ENCODE measurements around the gene MORN5.

MORN5 gene

GRCh38 chr9:122122903-122123632, 36.6 kb upstream of the MORN5 start (continued):
- TF ChIP-seq GLI4 (tag by site-specific recombination; IDR thresholded peaks at IDR 0.05) (no peak), ZNF473 (tag by site-specific recombination; IDR thresholded peaks at IDR 0.05) (no peak), ZNF514 (tag by site-specific recombination; IDR thresholded peaks at IDR 0.05) (no peak), ZNF266 (tag by site-specific recombination; IDR thresholded peaks at IDR 0.05; ENCODE audit: low read depth) (no peak), ZNF16 (tag by site-specific recombination; IDR thresholded peaks at IDR 0.05; ENCODE audit: low read depth) (no peak), ZBTB8A (tag by site-specific recombination; IDR thresholded peaks at IDR 0.05) (no peak)

DNA sequence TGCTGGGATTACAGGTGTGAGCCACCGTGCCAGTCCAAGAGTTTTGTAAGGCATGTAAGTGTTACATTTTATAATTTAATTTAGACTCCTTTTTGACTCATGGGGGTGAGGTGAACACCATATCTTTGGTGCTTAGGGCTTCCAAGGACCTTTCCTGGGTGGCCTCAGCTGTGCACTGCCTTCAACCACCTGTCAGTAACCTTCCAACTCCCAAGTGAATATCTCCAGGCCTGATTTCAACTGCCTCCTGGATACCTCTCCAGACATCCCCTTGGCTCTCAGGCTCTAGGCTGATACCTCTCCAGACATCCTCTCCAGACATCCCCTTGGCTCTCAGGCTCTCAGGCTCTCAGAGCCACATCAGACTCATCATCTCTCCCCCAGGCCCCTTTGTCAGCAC, 35.7 kb upstream of the MORN5 start:
- no peaks in the 10 kb centered on the region for H3K9me3 ChIP-seq (ENCODE audit: control insufficient read depth, insufficient read depth, low read depth, low read length)
- no peak overlapping the region for H3K4me3 ChIP-seq (ENCODE audit: low read depth, low read length)
- no peak overlapping the region for H3K27ac ChIP-seq (ENCODE audit: extremely low read depth, low read depth, low read length)
- TF ChIP-seq PATZ1 (tag by site-specific recombination; IDR thresholded peaks at IDR 0.05) (no peak), ZNF514 (tag by site-specific recombination; IDR thresholded peaks at IDR 0.05) (no peak), ZNF391 (tag by site-specific recombination; IDR thresholded peaks at IDR 0.05; ENCODE audit: borderline replicate concordance, low read depth) (no peak), PBX3 (CRISPR knock-in tag; IDR thresholded peaks at IDR 0.05) (no peak), ZNF623 (tag by site-specific recombination; IDR thresholded peaks at IDR 0.05) (no peak), ZNF24 (tag by site-specific recombination; IDR thresholded peaks at IDR 0.05) (no peak), ZNF585B (tag by site-specific recombination; IDR thresholded peaks at IDR 0.05) (no peak)
- no peaks in the 10 kb centered on the region for H3K36me3 ChIP-seq (ENCODE audit: control insufficient read depth in 2 of 2, insufficient read depth in 1 of 2, low read length in 2 of 2)
- ChIA-PET POLR2A (no interaction called here), CTCF (interaction anchor here (0.5 to 12.1 kb wide), 38 partner anchors 10 to 772 kb away, joined by 3 to 473 read pairs (median 6); partner anchors contain the start of genes LHX6 and TTLL11)
- no peaks in the 10 kb centered on the region for H3K4me1 ChIP-seq (ENCODE audit: control insufficient read depth, insufficient read depth, low read length)

GRCh38 chr9:122124528-122124927, 35.2 kb upstream of the MORN5 start:
- Histone ChIP-seq H3K27ac (ENCODE audit: extremely low read depth, low read depth, low read length) (no peak overlapping the region), H3K36me3 (ENCODE audit: control insufficient read depth in 2 of 2, insufficient read depth in 1 of 2, low read length in 2 of 2) (no peaks in the 10 kb centered on the region), H3K4me1 (ENCODE audit: control insufficient read depth, insufficient read depth, low read length) (no peaks in the 10 kb centered on the region), H3K9me3 (ENCODE audit: control insufficient read depth, insufficient read depth, low read depth, low read length) (no peaks in the 10 kb centered on the region), H3K4me3 (ENCODE audit: low read depth, low read length) (no peak overlapping the region)
- ChIA-PET POLR2A (interaction anchor here (0.6 to 1.8 kb wide), 3 partner anchors 25 to 704 kb away, joined by 4 to 5 read pairs (median 5); partner anchors contain the start of gene PDCL), CTCF (interaction anchor here (0.5 to 12.1 kb wide), 56 partner anchors 9 to 1592 kb away, joined by 3 to 473 read pairs (median 4); partner anchors contain the start of genes MRRF, NDUFA8, RBM18 and TTLL11)
- TF ChIP-seq ZNF16 (tag by site-specific recombination; IDR thresholded peaks at IDR 0.05; ENCODE audit: low read depth) = no peak
- no peak for TF ChIP-seq ZNF529 (tag by site-specific recombination; IDR thresholded peaks at IDR 0.05; ENCODE audit: insufficient replicate concordance)
- TF ChIP-seq KLF7 (tag by site-specific recombination; IDR thresholded peaks at IDR 0.05; ENCODE audit: borderline replicate concordance) = no peak
- no peak for TF ChIP-seq ZNF37A (tag by site-specific recombination; IDR thresholded peaks at IDR 0.05)
- TF ChIP-seq ZBTB48 (tag by site-specific recombination; IDR thresholded peaks at IDR 0.05) = no peak
- TF ChIP-seq ZNF768 (tag by site-specific recombination; IDR thresholded peaks at IDR 0.05) = no peak
- TF ChIP-seq INSM2 (tag by site-specific recombination; IDR thresholded peaks at IDR 0.05) = no peak
- TF ChIP-seq BCL11A (tag by site-specific recombination; IDR thresholded peaks at IDR 0.05; ENCODE audit: low read depth) = no peak
- no peak for TF ChIP-seq ZNF530 (tag by site-specific recombination; IDR thresholded peaks at IDR 0.05; ENCODE audit: low read depth)
- TF ChIP-seq, protein P1, sequence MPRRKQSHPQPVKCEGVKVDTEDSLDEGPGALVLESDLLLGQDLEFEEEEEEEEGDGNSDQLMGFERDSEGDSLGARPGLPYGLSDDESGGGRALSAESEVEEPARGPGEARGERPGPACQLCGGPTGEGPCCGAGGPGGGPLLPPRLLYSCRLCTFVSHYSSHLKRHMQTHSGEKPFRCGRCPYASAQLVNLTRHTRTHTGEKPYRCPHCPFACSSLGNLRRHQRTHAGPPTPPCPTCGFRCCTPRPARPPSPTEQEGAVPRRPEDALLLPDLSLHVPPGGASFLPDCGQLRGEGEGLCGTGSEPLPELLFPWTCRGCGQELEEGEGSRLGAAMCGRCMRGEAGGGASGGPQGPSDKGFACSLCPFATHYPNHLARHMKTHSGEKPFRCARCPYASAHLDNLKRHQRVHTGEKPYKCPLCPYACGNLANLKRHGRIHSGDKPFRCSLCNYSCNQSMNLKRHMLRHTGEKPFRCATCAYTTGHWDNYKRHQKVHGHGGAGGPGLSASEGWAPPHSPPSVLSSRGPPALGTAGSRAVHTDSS (tag by site-specific recombination; IDR thresholded peaks at IDR 0.05) = no peak
- TF ChIP-seq ZNF621 (tag by site-specific recombination; IDR thresholded peaks at IDR 0.05) = no peak
- no peak for TF ChIP-seq ZSCAN4 (tag by site-specific recombination; IDR thresholded peaks at IDR 0.05)
- TF ChIP-seq ZNF202 (tag by site-specific recombination; IDR thresholded peaks at IDR 0.05; ENCODE audit: borderline replicate concordance) = no peak
- TF ChIP-seq YY1 (tag by site-specific recombination; IDR thresholded peaks at IDR 0.05) = no peak
- TF ChIP-seq HOXD13 (CRISPR knock-in tag; IDR thresholded peaks at IDR 0.05; ENCODE audit: borderline replicate concordance) = no peak

Measured in HEK293 (cell line).